ENCODE measurements around the gene LIN28A. TPM values are rescaled to one million over a fixed set of nuclear protein-coding genes. Genes with fewer than 3 reads are reported as not detected.

LIN28A gene
- total RNA-seq, 6 experiments from 2014 or later, result 0.09 TPM; not detected in 5

DNA sequence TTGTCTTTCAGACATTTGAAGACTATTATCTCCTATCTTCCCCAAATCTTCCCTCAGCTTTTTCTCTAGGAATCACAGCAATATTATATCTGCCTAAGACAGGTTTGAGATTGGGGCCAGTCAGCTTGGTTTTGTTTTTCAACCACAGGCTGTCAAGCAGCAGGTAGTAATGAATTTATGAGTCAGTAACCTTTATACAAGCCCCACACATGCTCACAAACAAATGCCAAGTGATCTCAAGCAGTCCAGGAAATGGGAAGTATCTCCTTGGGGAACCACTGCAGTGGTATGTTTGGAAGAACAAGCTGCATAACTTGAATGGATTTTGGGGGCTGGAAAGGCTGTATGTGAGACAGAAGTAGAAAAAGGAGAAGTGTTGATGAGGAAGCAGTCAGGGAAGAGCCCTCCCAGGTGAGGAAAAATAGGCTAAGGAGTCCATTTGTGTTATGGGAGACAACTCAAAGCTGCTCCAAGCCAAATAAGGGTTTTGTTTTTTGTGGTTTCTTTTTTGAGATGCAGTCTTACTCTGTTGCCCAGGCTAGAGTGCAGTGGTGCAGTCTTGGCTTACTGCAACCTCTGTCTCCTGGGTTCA, 23.6 kb downstream of the LIN28A start:
- Histone ChIP-seq H3K9me3 (no peaks in the 10 kb centered on the region), H3K27me3 (no peaks in the 10 kb centered on the region), H3K4me3 (no peak overlapping the region), H3K4me1 (peaks cover 0 to 21% (median 0%) of the 10 kb centered on the region in 4 donors), H3K27ac (no peak overlapping the region), H3K36me3 (peaks cover 0 to 27% (median 9%) of the 10 kb centered on the region in 4 donors)
- no peak for DNase-seq
- ATAC-seq, result no peak
- TF ChIP-seq POLR2A (IDR thresholded peaks at IDR 0.05), result no peak
- TF ChIP-seq, protein P1, sequence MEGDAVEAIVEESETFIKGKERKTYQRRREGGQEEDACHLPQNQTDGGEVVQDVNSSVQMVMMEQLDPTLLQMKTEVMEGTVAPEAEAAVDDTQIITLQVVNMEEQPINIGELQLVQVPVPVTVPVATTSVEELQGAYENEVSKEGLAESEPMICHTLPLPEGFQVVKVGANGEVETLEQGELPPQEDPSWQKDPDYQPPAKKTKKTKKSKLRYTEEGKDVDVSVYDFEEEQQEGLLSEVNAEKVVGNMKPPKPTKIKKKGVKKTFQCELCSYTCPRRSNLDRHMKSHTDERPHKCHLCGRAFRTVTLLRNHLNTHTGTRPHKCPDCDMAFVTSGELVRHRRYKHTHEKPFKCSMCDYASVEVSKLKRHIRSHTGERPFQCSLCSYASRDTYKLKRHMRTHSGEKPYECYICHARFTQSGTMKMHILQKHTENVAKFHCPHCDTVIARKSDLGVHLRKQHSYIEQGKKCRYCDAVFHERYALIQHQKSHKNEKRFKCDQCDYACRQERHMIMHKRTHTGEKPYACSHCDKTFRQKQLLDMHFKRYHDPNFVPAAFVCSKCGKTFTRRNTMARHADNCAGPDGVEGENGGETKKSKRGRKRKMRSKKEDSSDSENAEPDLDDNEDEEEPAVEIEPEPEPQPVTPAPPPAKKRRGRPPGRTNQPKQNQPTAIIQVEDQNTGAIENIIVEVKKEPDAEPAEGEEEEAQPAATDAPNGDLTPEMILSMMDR (IDR thresholded peaks at IDR 0.05), result no peak
- intact Hi-C loops (cut with DNase I), result no loop called here

DNA sequence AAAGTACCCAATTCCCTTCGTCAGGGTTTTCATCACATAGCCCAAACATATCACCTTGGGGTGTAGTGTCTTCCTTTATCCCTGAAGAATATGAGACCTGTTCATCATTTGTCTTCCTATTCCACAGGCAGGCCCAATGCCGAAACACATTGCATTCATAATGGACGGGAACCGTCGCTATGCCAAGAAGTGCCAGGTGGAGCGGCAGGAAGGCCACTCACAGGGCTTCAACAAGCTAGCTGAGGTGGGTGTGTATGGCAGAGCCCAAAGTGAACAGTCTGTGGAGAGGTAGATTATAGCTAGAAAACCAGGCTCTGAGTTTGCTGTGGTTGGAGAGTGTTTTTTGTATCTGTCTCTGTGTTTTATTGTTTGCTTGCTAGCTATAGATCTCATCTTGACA, 27.4 kb downstream of the LIN28A start:
- TF ChIP-seq, protein P1 (IDR thresholded peaks at IDR 0.05), result no peak
- no peak for TF ChIP-seq POLR2A (IDR thresholded peaks at IDR 0.05)
- WGBS (ENCODE audit: insufficient coverage, low coverage, low lambda C conversion rate, missing lambda C conversion rate), result 92% methylated on average over 4 of the region's 6 CpGs
- H3K4me1 ChIP-seq, result peaks cover 0 to 8% (median 0%) of the 10 kb centered on the region in 4 donors
- ATAC-seq, result no peak
- no peaks in the 10 kb centered on the region for H3K27me3 ChIP-seq
- H3K27ac ChIP-seq, result no peak overlapping the region
- no peak overlapping the region for H3K4me3 ChIP-seq
- H3K36me3 ChIP-seq, result peaks cover 0 to 65% (median 21%) of the 10 kb centered on the region in 4 donors
- no peaks in the 10 kb centered on the region for H3K9me3 ChIP-seq
- no peak for DNase-seq
- intact Hi-C loops (cut with DNase I), result no loop called here

- WGBS (ENCODE audit: insufficient coverage, low coverage, low lambda C conversion rate, missing lambda C conversion rate), result 93% methylated on average over 2 of the region's 2 CpGs
- Histone ChIP-seq H3K27me3 (no peaks in the 10 kb centered on the region), H3K9me3 (no peaks in the 10 kb centered on the region), H3K4me3 (no peak overlapping the region), H3K36me3 (peaks cover 0 to 82% (median 30%) of the 10 kb centered on the region in 4 donors), H3K27ac (no peak overlapping the region), H3K4me1 (no peaks in the 10 kb centered on the region)
- ATAC-seq (no peak), DNase-seq (no peak)
- intact Hi-C loops (cut with DNase I), result no loop called here
- TF ChIP-seq, protein P1 (IDR thresholded peaks at IDR 0.05), result no peak
- TF ChIP-seq POLR2A (IDR thresholded peaks at IDR 0.05), result no peak
Measured at GRCh38 chr1:26440259-26440658, 29.6 kb downstream of the LIN28A start.

DNA sequence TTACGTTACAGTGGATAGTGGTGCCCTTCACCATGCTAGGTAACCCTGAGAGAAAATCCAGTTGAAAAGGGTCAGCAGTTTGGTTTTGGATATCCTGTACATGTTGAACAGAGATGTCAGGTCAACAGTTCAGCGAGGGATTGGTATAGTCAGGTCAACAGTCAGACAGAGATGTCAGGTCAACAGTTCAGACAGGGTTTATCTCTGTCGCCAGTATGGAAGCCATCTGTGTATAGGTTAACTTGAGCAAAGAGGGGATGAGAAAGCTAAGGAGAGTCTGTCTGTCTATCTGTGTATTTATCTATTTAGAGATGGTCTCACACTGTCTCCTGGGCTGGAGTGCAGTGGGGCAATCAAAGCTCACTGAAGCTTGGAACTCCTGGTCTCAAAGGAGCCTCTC, 39.3 kb downstream of the LIN28A start:
- DNase-seq (no peak), ATAC-seq (no peak)
- Histone ChIP-seq H3K36me3 (peaks cover 0 to 14% (median 10%) of the 10 kb centered on the region in 4 donors), H3K4me3 (no peak overlapping the region), H3K27ac (no peak overlapping the region), H3K27me3 (no peaks in the 10 kb centered on the region), H3K9me3 (no peaks in the 10 kb centered on the region), H3K4me1 (no peaks in the 10 kb centered on the region)
- WGBS (ENCODE audit: insufficient coverage, low coverage, low lambda C conversion rate, missing lambda C conversion rate), result 75% methylated on average over 2 of the region's 3 CpGs
- intact Hi-C loops (cut with DNase I), result no loop called here
- TF ChIP-seq, protein P1 (IDR thresholded peaks at IDR 0.05), result no peak
- TF ChIP-seq POLR2A (IDR thresholded peaks at IDR 0.05), result no peak

DNA sequence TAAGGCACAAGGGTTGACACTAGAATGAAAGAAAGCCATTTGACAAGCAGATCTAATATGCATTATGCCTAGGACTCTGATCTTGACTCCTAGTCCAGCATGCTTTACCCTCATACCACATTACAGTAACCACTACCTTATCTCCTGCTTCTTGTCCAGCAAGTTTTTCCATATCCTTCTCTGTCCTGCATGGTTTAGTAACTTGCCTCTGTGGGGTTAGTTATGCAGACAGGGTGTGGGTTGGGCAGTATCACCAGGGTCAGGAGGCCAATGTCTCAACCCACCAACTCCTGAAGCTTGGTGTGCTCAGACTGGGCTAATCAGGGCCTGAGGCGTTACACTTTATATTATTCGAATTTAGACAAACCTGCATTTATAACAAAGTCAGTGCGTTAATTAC, 40.3 kb downstream of the LIN28A start:
- Histone ChIP-seq H3K36me3 (peaks cover 0 to 13% (median 7%) of the 10 kb centered on the region in 4 donors), H3K27me3 (no peaks in the 10 kb centered on the region), H3K4me1 (no peaks in the 10 kb centered on the region), H3K9me3 (no peaks in the 10 kb centered on the region), H3K4me3 (no peak overlapping the region), H3K27ac (no peak overlapping the region)
- DNase-seq (no peak), ATAC-seq (no peak)
- intact Hi-C loops (cut with DNase I), result no loop called here
- 94% methylated on average over 3 of the region's 3 CpGs for WGBS (ENCODE audit: insufficient coverage, low coverage, low lambda C conversion rate, missing lambda C conversion rate)
- TF ChIP-seq POLR2A (IDR thresholded peaks at IDR 0.05), result no peak
- TF ChIP-seq, protein P1 (IDR thresholded peaks at IDR 0.05), result no peak

Data from right lobe of liver (tissue), 6 donors.